Right renal pelvis (tissue), 4 donors: ENCODE measurements around the gene DCLRE1B. TPM values are rescaled to one million over a fixed set of nuclear protein-coding genes. Genes with fewer than 3 reads are reported as not detected.

Experiments used
- DNase-seq, 4 donors: peaks; one replicate each; pipeline ENCODE4 v3.0.0-alpha.2; 2013; ENCODE audit warnings: low read depth in 4 of 4, low spot score in 3 of 4, missing footprints in 1 of 4
- polyA plus RNA-seq, 4 donors: library from polyadenylated mRNA; unstranded; fragments of 120-200 nt; gene quantifications; one replicate each; pipeline ENCODE4 v1.2.1, GENCODE V29; 2013; ENCODE audit not compliant: insufficient read length in 4 of 4

The DCLRE1B gene
- polyA plus RNA-seq, 4 donors, result 10.2 to 12.7 (median 11.1) TPM

DNA sequence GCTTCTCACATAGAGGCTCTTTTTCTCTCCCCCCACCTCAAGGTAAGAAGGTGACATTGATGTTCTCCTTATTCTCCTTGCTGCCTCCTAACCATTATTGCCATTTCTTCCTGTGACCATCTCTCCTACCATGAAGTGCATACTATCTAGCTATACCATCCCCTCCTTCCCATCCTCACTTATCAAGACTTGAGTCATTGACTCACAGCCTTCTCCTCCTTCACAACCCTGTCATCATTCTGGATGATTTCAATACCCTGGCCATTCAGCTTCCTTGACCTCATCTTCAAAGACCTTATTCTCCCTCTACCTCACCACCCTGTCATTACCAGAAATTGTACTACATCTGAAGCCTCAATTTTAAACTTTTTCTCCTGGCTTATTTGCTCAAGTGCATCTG is 13.1 kb downstream of the DCLRE1B start:
- no peak for DNase-seq

DNA sequence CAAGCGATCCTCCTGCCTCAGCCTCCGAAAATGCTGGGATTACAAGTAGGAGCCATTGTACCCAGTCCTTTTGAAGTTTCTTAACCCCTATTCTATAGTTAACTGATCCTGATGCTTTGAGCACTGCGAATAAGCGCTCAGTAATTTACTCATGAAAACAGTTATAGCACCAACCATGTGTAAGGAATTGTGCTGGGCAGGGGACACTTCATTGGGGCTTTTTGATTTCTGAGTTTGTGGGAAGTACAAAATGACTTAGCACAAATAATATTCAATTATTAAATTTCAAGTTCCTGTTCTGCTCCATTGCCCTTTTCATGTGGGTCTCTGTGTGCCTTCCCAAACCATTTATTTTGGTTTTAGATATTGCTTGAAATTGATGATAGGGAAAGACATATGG is 17.8 kb downstream of the DCLRE1B start:
- no peak for DNase-seq

DNA sequence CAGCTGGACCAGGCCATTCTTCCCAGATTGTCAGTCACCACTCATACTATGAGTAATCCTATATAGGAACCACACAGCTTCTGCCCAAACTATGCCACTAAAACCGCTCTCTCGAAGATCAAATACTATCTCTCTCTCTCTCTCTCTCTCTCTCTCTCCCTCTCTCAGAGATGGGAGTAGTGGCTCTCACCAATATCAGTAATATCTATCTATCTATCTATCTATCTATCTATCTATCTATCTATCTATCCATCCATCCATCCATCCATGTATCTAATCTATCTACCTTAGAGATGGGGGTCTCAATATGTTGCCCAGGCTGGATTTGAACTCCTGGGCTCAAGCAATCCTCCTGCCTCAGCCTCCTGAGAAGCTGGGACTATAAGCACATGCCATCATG is 19.3 kb downstream of the DCLRE1B start:
- DNase-seq, result no peak

DNA sequence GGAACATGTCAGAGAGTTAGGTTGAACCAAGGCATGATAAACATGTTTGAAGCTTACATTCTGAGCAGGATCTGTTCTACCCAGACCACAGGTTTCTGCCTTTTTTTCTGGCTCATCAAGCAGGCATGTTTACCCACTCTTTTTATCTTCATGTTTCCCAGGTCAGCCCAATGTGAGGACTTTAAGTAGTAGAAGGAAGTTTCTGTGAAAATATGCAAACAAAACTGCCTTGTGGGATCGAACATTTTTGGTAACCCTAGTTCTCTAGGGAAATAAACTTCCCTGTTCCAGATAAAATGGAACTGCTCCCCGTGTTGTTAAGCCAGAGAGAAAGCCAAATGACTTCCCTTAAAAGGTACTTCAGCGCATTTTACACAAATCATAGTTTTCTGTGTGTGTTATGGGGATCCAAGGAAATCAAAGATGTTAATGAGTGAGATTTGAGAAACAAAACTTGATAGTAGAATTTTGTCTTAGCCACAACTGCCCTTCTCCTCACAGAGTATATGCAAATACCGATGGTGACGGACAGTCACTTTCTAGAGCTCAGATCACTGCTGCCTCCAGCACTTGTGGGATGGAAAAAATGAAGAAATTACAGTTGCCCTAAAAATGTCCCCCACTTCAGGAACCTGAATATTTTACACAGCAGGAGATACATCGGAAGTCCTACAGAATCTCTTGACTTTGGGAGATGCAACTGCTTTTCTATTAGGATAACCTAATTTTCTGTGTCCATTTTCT is 23.2 kb downstream of the DCLRE1B start:
- DNase-seq, result no peak

DNA sequence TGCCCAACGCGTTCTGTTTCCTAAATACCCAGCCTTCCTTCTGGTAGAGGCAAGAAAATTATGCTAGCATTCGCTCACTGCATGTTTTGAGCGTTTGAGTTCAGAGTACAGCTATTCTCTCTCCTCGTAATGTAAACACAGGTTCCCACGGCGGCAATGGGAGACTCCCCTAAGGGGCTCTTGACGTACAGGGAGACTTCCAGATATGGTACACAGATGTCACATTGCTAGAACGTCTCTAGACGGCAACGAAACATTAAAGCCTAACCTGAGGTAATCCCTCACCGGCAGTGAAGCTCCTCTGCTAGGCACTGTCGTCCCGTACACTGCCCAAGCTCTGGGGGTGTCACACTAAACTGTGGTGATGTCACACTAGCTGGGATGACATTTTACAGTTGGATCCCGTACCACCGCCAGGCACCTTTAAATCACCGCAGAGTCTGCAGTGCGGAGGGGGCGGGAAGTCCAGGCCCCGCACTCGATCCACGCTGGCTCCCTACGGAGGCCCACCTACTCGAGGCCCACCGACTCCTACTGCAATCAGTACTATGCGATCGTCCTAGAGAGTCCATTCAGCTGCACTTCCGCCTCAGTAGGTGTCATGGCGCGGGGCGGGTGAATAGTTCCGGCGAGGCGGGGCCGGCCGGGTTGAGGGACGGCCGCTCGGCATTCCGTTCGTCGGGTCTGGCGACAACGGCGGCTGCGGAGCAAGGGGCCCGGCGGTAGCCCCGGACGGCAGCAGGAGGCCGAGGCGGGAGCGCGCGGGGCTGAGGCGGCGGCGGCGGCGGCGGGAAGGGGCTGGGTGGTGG is 24.0 kb downstream of the DCLRE1B start, which contains the start of gene HIPK1:
HIPK1 (plus strand) TSS at position 384 of the 809 bp plus-strand sequence.
- DNase-seq, result peak; percentile 87 to 93 (median 88)

DNA sequence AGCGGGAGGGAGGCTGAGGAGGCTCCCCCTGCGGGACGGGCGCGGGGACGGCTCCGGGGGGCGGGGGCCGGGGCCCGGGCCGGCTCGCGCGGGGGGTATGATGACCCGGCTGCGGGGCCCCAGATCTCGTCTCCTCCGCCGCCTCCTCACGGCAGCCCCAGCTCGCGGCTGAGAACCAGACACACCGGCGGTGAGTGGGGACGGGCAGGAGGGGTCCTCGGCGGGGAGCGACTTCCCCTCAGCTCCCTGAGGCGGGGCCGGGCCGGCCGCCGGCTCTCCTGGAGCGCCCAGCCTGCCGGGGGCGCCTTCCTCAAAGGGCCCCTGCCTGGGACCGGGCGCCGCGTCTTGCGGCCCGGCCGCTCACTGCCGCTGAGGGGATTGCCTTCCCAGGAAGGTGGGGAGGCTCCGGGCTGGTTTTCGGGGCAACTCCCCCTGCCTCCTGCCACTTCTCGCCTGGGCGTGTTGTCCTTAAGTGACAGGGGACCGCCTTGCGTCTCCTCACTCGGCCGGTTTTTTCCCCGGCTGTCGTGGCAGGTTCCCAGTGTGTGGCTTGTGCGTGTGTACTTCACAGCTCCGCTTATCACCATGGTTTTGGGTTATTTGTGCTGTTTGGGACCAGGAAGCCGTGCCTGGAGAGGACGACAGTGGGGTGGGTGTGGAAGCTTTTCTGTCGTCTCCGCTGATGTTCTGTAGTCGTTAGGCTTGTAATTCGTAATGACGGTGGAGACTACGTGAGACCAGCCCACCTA is 24.8 kb downstream of the DCLRE1B start:
- DNase-seq, result peak in 1 of 4 donors; percentile 48

DNA sequence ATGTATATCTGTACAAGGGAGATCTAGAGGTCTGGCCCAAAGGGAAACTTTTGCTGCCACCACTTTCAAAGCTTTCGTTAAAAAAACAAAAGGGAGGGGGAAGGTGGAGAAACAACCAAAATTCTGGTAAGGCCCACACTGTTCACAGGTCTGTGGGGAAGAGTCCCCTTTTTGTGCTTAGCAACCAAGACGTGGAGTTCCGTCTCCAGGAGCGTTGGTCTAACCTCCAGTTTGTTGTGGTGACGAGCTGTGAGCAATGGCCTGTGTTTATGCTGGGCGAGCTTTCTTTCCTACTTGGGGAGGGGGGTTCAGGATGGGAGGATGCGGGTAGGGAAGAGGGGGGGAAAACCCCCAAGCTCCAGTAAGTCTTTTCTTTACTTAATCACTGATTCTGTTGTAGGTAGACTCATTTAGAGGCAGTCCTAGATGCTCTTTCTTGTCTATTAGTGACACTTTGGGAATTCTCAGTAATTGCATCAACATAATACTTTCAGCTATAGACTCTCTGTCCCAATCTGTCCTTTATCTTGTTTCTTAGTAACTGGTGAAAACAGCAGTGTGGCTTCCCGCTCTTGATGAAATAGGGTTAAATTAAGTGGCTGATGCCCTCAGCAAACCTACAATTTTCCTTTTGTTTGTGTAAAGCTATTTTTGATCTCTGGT is 25.5 kb downstream of the DCLRE1B start:
- no peak for DNase-seq

DNA sequence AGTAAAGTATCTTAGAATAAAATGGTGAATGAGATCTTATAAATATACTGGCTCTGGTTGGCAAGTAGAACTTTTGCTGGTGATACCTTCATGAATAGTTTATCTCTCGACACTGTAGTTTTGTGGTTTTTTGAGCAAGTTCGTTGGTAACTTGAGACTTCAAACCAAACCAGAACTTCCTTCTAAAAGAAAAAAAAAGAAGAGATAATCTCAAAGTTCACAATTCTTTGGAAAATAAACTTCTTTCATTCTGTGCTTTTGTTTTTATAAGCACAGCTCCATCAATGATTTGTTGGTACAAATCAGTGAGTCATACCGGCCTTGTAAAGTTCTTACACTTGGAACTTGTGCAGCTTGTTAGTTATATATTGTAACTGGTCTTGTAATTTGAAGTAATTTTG is 26.3 kb downstream of the DCLRE1B start:
- DNase-seq, result no peak

DNA sequence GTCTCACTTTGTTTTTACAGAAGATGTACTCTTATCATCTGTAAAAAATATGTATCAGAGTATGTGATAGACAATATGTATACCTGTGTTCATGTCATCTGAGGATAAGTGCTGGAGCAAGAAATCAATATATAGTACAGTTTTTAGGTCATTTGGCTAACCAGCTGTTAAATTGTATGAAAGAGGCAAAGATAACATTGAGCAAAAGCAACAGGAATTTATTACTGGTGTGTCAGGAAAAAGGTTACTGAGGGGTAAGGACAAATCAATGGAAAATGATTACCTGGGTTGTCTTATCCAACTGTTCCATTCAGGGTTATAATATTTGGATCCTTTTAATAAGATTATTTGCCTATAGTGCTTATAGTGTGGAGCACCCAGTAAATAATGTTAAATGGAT is 28.9 kb downstream of the DCLRE1B start:
- DNase-seq, result no peak

DNA sequence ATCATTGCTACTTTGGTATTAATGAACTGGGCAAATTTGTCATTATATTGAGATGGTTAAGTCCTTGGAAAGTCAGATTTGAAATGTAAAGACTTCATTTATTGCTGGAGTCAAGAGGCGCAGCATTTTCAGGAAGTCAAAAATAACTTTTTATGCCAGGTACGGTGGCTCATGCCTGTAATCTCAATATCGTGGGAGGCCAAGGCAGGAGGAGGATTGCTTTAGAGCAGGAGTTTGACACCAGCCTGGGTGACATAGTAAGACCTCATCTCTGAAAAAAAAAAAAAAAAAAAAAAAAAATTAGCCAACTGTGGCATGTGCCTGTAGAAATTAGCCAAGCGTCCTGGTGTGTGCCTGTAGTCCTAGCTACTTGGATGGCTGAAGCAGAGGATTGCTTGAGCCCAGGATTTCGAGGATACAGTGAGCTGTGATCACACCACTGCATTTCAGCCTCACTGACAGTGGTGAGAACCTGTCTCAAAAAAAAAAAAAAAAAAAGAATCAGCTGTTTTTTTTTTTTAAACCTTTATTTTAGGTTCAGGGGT is 29.5 kb downstream of the DCLRE1B start:
- no peak for DNase-seq

DNA sequence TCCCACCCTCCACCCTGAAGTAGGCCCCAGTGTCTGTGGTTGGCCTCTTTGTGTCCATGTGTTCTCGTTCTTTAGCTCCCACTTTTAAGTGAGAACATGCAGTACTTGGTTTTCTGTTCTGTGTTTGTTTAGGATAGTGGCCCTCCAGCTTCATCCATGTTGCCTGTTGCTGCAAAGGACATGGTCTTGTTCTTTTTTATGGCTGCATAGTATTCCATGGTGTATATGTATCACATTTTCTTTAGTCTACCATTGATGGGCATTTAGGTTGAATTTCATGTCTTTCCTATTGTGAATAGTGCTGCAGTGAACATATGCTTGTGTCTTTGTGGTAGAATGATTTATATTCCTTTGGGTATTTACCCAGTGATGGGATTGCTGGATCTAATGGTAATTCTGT is 30.1 kb downstream of the DCLRE1B start:
- no peak for DNase-seq

DNA sequence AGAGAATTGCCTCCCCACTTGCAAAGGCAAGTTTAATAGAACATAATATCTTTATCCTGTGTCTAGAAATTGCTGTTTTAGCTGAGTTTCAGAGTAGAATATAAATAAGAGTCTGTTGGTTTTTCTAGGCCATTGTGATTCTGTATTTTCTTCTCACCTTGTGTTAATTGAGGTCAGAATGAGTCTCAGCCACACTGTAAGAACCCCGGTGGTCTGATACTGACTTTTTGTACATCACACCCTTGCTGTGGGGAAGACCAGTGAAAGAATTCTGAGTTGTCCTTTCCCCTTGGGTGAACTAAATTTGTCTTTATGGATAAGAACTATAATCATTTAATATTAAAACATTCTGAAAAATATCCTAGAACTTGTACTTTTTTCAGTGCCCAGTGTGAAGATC is 30.8 kb downstream of the DCLRE1B start:
- DNase-seq, result no peak

DNA sequence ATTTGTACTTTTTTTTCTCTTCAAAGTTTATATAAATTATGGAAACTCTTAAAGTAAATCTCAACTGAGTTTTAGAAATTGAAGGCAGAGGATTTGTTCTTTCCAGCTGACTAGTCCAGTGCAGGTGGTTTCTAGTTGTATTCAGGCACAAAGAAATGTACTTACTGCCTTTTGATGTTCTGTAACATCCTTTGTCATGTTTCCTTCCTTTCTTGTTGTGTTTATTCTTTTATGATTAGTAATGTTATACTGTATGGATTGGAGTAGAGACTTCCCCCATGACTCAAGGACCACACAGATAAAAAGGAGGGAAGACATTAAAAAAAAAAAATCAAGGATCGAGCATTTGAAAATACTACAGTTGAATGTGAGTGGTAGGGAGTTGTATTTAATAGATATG is 32.0 kb downstream of the DCLRE1B start:
- no peak for DNase-seq

DNA sequence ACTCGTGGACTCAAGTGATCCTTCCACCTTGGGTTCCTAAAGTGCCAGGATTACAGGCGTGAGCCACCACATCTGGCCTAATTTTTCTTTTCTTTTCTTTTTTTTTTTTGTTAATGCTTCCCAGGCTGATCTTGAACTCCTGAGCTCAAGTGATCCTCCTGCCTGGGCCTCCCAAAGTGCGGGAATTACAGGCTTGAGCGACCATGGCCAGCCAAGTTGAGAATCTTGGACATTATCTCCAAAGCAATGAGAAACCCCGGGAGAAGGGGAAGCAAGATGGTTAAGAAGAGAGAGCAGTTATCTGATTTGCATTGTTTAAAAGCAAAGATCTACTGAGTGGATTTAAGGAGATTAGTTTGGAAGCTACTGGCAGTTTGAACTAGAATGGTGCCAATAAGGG is 33.1 kb downstream of the DCLRE1B start:
- DNase-seq, result no peak

DNA sequence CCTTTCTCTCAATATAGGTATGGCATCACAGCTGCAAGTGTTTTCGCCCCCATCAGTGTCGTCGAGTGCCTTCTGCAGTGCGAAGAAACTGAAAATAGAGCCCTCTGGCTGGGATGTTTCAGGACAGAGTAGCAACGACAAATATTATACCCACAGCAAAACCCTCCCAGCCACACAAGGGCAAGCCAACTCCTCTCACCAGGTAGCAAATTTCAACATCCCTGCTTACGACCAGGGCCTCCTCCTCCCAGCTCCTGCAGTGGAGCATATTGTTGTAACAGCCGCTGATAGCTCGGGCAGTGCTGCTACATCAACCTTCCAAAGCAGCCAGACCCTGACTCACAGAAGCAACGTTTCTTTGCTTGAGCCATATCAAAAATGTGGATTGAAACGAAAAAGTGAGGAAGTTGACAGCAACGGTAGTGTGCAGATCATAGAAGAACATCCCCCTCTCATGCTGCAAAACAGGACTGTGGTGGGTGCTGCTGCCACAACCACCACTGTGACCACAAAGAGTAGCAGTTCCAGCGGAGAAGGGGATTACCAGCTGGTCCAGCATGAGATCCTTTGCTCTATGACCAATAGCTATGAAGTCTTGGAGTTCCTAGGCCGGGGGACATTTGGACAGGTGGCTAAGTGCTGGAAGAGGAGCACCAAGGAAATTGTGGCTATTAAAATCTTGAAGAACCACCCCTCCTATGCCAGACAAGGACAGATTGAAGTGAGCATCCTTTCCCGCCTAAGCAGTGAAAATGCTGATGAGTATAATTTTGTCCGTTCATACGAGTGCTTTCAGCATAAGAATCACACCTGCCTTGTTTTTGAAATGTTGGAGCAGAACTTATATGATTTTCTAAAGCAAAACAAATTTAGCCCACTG is 35.5 kb downstream of the DCLRE1B start:
- no peak for DNase-seq

DNA sequence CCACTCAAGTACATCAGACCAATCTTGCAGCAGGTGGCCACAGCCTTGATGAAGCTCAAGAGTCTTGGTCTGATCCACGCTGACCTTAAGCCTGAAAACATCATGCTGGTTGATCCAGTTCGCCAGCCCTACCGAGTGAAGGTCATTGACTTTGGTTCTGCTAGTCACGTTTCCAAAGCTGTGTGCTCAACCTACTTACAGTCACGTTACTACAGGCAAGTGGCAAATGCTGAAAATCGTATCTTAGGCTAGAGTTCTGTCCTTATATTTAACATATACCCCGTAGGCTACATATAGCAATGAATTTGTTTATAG is 36.1 kb downstream of the DCLRE1B start:
- DNase-seq, result no peak

DNA sequence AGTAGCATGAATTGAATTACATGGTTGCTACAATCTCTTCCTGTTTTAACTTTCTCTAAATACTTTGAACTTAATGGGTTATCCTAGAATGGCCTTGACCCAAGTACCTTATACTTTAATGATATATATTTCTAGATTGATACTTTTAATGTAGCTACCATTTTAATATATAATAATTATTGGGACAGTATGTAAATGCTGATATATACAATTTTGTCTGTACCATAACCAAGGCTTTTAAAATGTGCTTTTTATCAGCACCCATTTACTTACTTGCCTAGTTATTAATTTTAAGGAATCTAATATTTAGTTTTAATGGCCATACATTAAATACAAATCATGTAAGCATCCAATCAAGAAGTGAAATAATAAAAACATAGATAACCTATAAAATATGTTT is 37.4 kb downstream of the DCLRE1B start:
- DNase-seq, result no peak

DNA sequence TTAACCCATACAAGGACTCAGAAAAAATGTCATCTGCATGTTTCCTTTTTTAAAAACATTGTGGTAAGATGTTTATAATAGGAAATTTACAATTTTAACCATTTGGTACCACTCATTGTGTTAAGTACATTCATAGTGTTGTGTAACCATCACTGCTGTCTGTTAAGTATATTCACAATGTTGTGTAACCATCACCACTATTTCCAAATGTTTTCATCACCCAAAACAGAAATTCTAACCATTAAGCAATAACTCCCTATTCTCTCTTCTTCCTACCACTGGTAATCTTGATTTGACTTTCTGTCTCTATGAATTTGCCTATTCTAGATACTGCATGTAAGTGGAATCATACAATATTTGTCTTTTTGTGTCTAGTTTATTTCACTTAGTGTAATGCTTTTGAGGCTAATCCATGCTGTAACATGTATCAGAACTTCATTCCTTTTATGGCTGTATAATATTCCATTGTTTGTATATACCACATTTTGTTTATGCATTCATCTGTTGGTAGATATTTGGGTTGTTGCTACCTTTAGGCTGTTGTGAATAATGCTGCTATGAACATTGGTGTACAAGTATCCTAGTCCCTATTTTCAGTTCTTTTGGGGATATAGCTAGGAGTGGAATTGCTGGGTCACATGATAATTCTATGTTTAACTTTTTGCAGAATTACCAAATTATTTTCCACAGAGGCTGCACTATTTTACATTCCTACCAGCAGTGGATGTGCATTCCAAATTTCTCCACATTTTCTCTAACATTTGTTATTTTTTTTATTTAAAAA is 38.1 kb downstream of the DCLRE1B start:
- DNase-seq, result no peak

DNA sequence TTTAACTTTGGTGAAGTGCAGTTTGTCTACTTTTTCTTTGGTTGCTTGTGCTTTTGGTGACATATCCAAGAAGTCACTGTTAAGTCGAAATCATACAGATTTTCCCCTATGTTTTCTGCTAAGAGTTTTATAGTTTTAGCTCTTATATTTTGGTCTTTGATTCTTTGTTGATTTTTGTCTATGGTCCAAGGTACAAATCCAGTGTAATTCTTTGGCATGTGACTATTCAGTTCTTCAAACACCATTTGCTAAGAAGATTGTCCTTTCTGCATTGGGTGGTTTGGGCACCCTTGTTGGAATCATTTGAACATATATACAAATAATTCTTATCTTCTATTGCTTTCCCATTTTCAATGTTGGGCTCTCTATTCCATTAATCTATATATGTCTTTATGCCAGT is 40.2 kb downstream of the DCLRE1B start:
- no peak for DNase-seq
